Smooth muscle cell (in vitro differentiated cells): ENCODE data around the gene CMIP. TPM values are rescaled to one million over a fixed set of nuclear protein-coding genes. Genes with fewer than 3 reads are reported as not detected.
A peak's percentile ranks its signal among the peaks of the same experiment; 100 is the strongest.

ENCODE experiments used
- DNase-seq: peaks from one replicate; lab custom pipeline; 2025; ENCODE audit not compliant: unreplicated experiment; lab: John Stamatoyannopoulos, UW
- H2AFZ ChIP-seq: fragments of 200-600 bp; sonication (generic); 2 replicates; pipeline ENCODE4 v1.6.0; 2016; ENCODE audit warnings: antibody characterized with exemption, low read depth, mild to moderate bottlenecking
- H3F3A ChIP-seq: fragments of 200-600 bp; sonication (generic); 2 replicates; pipeline ENCODE4 v1.6.0; 2017; ENCODE audit warnings: antibody characterized with exemption, low read depth
- H3K27ac ChIP-seq: fragments of 200-600 bp; sonication (generic); 2 replicates; pipeline ENCODE4 v1.5.1; 2016; ENCODE audit warnings: low read depth, mild to moderate bottlenecking
- H3K27me3 ChIP-seq: fragments of 200-600 bp; sonication (generic); 2 replicates; pipeline ENCODE4 v1.6.1; 2016; ENCODE audit warnings: low read depth, mild to moderate bottlenecking
- H3K36me3 ChIP-seq: fragments of 200-600 bp; sonication (generic); 2 replicates; pipeline ENCODE4 v1.5.1; 2016; ENCODE audit warnings: low read depth
- H3K4me1 ChIP-seq: fragments of 200-600 bp; sonication (generic); 2 replicates; pipeline ENCODE4 v1.5.1; 2016; ENCODE audit warnings: low read depth
- H3K4me2 ChIP-seq: fragments of 200-600 bp; sonication (generic); 2 replicates; pipeline ENCODE4 v1.6.0; 2016; ENCODE audit warnings: mild to moderate bottlenecking
- H3K4me3 ChIP-seq: fragments of 200-600 bp; sonication (generic); 2 replicates; pipeline ENCODE4 v1.5.1; 2016; ENCODE audit warnings: mild to moderate bottlenecking
- H3K79me2 ChIP-seq: fragments of 200-600 bp; sonication (generic); 2 replicates; pipeline ENCODE4 v1.6.0; 2016; ENCODE audit warnings: low read depth, mild to moderate bottlenecking
- H3K9ac ChIP-seq: fragments of 200-600 bp; sonication (generic); 2 replicates; pipeline ENCODE4 v1.6.0; 2016; ENCODE audit warnings: low read depth
- H3K9me3 ChIP-seq: fragments of 200-600 bp; sonication (generic); replicated peaks from 2 replicates; pipeline ENCODE4 v1.5.1; 2016; ENCODE audit warnings: low read depth
- H4K20me1 ChIP-seq: fragments of 200-600 bp; sonication (generic); 2 replicates; pipeline ENCODE4 v1.6.0; 2016; ENCODE audit warnings: low read depth
- CTCF ChIP-seq: fragments of 200-600 bp; sonication (generic); IDR thresholded peaks from 2 replicates; pipeline ENCODE4 v1.5.1; 2017; ENCODE audit warnings: borderline replicate concordance, mild to moderate bottlenecking, antibody characterized with exemption; ENCODE audit not compliant: insufficient read depth, poor library complexity, severe bottlenecking
- WGBS: methylation state at CpG from one replicate; pipeline ENCODE4 v1.1.7; 2016; ENCODE audit warnings: low lambda C conversion rate; 5-methylcytosine and 5-hydroxymethylcytosine counted together
- polyA plus RNA-seq: library from polyadenylated mRNA; unstranded; fragments of >200 nt; fragmentation: Nextera tagmentation; extraction: Ambion mirVana; gene quantifications from 2 replicates; pipeline ENCODE4 v1.2.1, GENCODE V29; 2016
- total RNA-seq: library from RNA; depleted of rRNA; stranded (reverse); fragments of >200 nt; gene quantifications from 2 replicates; pipeline ENCODE4 v1.2.3, GENCODE V29; 2014

CMIP gene
- total and polyA plus RNA-seq, 2 experiments from 2014 or later = 2.5 to 44.5 TPM

- Histone ChIP-seq H3F3A (peaks cover 7% of the 10 kb centered on the region), H3K9ac (no peak overlapping the region), H3K4me1 (peaks cover 11% of the 10 kb centered on the region), H3K27ac (no peak overlapping the region), H3K9me3 (no peaks in the 10 kb centered on the region), H3K36me3 (no peaks in the 10 kb centered on the region), H3K4me3 (no peak overlapping the region), H3K79me2 (peaks cover 35% of the 10 kb centered on the region), H4K20me1 (peaks cover 50% of the 10 kb centered on the region), H2AFZ (no peak overlapping the region), H3K27me3 (no peaks in the 10 kb centered on the region), H3K4me2 (no peak overlapping the region)
- no peak for DNase-seq
- WGBS = 96% methylated on average over 6 of the region's 6 CpGs
- TF ChIP-seq CTCF = no peak
These were observed 170.2 kb downstream of the CMIP start for GRCh38 chr16:81614654-81615359.

DNA sequence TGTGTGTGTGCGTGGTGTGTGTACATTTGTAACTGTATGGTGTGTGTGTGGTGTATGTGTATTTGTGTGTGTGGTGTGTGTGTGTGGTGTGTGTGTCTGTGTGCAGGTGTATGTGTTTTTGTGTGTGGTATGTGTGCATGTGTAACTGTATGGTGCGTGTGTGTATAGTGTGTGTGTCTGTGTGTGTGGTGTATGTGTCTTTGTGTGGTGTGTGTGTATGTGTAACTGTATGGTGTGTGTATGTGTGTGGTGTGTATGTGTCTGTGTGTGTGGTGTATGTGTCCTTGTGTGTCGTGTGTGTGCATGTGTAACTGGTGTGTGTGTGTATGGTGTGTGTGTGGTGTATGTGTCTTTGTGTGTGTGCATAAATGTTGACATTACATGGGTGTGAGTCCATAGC, 170.8 kb downstream of the CMIP start:
- H3K36me3 ChIP-seq = no peaks in the 10 kb centered on the region
- H3K4me1 ChIP-seq = peaks cover 10% of the 10 kb centered on the region
- H4K20me1 ChIP-seq = peaks cover 44% of the 10 kb centered on the region
- WGBS = 94% methylated on average over 3 of the region's 3 CpGs
- no peak overlapping the region for H3K4me3 ChIP-seq
- no peak overlapping the region for H3K4me2 ChIP-seq
- no peak overlapping the region for H3K27ac ChIP-seq
- peaks cover 40% of the 10 kb centered on the region for H3K79me2 ChIP-seq
- TF ChIP-seq CTCF = no peak
- no peak for DNase-seq
- no peaks in the 10 kb centered on the region for H3K9me3 ChIP-seq
- no peak overlapping the region for H2AFZ ChIP-seq
- peaks cover 5% of the 10 kb centered on the region for H3F3A ChIP-seq
- no peak overlapping the region for H3K9ac ChIP-seq
- no peaks in the 10 kb centered on the region for H3K27me3 ChIP-seq

DNA sequence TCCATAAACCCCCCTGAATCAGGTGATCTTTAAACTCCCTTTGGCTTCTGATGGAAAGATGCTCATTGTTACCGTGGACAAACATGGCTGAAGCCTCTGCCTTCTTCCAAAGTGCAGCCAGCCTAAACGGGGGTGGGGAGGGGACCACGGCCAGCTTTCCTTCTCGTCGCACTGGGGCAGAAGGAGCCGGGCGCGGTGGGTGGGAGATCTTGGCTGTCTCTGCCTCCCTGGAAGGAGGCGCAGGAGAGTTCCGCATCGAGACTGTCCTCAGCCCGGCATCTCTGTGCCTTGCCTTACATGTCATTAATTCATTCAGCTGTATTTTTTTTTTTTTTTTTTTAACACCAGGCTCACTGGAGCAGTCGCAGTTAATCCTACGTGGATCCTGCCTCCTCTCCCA, 171.2 kb downstream of the CMIP start:
- Histone ChIP-seq H3K4me1 (peaks cover 7% of the 10 kb centered on the region), H4K20me1 (peaks cover 40% of the 10 kb centered on the region), H3K79me2 (peaks cover 41% of the 10 kb centered on the region), H2AFZ (no peak overlapping the region), H3K27me3 (no peaks in the 10 kb centered on the region), H3K27ac (peak overlapping the region; percentile 76), H3K36me3 (no peaks in the 10 kb centered on the region), H3K9ac (no peak overlapping the region), H3K4me2 (no peak overlapping the region), H3K4me3 (no peak overlapping the region), H3K9me3 (no peaks in the 10 kb centered on the region), H3F3A (peaks cover 5% of the 10 kb centered on the region)
- no peak for TF ChIP-seq CTCF
- 70% methylated on average over 9 of the region's 14 CpGs for WGBS
- no peak for DNase-seq
